GM18873 (cell line): ENCODE results near the gene CCNG2.

Source experiments
- ATAC-seq: cut with Tn5 transposase; IDR thresholded peaks from one replicate; pipeline ENCODE4 v1.9.1; 2021; ENCODE audit warnings: mild to moderate bottlenecking, moderate library complexity, moderate number of reproducible peaks; ENCODE audit not compliant: unreplicated experiment, low FRiP score

Gene CCNG2

GRCh38 chr4:77146186-77147078 lies 10.6 kb upstream of the CCNG2 start:
- ATAC-seq = no peak

- no peak for ATAC-seq
Measured at GRCh38 chr4:77147079-77147782, 9.8 kb upstream of the CCNG2 start.

DNA sequence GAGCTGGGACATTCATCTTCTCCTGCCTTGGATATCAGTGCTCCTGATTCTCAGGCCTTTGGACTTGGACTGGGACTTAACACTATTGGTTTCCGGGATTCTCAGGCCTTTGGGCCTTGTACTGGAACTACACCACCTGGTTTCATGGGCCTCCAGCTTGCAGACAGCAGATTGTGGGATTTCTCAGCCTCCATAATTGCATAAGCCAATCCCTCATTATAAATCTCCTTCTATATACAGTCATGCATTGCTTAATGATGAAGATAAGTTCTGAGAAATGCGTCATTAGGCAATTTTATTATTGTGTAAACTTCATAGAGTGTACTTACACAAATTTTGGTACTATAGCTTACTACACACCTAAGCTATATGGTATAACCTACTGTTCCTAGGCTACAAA lies 8.9 kb upstream of the CCNG2 start:
- ATAC-seq = no peak

DNA sequence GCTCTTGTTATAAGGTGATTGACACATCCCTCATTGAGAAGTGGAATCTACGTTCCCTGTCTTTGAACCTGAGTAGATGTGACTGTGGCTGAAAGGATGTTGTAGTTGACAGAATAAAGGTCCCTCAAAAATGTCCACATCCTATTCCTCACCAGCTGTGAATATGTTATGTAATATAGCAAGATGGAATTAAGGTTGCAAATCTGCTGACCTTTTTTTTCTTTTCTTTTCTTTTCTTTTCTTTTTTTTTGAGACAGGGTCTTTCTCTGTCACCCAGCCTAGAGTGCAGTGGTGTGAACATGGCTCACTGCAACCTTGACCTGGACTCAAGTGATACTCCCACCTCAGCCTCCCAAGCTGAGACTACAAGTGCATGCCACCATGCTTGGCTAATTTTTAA lies 7.2 kb upstream of the CCNG2 start:
- no peak for ATAC-seq

DNA sequence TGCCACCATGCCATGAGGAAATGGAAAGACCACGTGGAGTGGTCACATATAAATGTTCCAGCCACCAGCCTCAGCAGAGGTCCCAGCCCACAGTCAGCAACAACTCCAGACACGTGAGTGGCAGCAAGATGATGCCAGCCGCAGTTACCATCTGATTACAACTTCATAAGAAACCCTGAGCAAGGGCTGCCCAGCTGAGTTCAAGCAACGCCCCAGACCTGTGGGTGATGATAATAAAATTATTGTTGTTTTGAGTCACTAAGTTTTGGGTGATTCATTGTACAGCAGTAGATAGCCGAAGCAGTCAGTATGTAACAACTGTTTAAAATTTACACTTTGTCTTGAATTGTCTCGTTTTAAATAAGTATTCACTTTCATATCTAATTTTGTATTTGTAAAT lies 5.8 kb upstream of the CCNG2 start:
- no peak for ATAC-seq

DNA sequence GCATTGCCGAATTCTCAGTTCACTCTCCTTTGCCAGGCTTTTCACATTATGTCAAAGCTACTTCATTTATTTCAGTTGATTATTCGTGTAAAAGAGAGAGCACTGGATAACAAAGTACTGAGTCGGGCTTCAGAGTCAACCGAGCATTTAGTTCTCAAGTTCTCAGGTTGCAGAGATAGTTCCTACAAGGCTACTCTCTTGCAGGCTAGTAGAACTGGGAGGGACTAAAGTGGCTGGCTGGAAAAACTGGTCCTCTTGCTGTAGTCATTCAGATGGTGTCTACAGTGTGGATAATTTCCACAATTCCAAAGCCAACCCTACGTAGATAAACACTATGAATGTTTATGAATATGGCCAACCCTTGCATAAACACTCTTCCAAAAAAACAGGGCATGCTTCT lies 4.6 kb upstream of the CCNG2 start:
- ATAC-seq = no peak

- no peak for ATAC-seq
Measured at GRCh38 chr4:77153006-77153405, 4.0 kb upstream of the CCNG2 start.

- no peak for ATAC-seq
Measured at GRCh38 chr4:77154065-77154464, 2.9 kb upstream of the CCNG2 start.

DNA sequence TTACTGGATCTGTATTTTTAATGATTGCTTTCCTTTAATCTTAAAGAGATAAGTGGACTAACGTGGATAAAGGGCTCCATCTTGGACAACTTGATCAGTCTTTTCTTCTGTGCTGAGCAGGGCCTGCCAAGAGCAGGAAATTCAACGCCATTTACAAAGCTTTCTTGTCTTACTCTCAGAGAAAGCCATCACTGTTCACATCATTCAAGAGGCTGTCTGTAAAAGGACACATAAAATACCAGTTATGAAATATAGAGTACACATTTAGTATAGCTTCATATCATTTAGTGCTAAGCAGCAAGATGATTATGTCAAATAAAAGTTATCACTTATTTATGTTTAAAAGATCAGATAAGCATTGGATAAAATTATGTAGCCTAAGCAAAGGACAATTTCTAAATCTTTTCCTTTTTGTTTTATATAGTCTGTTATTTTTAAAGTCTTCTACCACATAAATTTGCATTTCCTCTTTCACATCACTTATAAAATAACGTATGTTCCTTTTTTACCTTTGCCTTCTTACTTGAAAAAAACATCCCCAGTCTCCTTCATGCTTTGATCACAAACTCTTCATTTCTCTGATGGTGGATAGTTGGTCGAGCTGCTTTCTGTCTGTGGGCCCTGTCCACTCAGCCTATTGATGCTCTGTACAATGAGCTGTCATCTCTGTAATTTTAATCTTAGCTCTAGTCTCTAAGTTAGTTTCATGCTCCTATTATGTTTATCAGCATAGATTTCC lies 2.1 kb upstream of the CCNG2 start:
- ATAC-seq = no peak

DNA sequence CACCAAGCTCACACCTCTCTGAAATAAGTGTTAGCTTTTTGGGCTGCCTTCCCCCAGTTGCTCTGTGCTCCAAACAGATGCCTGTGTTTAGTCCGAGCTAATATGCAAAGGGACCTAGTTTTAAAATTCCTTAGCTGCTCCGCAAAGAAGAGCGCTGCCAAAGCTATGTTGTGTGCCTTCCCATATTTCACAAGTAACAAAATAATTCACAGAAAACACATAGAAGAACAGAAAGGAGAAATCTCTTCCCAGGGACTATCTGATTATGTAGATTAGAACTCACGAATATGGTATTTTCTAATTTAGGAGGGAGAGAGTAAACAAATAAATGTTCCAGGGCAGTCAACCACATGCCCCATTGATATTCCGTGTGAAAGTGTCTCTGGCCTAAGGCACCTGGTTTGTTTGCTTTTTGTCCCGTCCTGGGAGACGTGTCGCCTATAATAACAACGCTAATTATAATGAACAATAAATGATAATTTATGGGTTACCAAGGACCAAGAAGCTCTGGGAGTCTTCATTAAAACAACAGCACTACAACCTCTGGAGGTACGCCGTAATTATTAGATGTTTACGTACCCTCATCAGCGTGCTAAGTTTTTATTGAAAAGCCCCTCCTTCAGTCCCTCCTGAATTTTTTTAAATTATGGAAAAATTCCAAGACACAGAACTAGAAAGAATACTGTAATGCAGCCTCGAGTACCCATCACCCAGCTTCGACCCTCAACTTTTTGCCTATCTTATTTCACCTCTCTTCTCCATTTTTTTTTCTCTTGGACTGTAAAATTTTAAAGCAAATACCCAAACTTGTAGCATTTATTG lies 1.2 kb upstream of the CCNG2 start:
- ATAC-seq = no peak

DNA sequence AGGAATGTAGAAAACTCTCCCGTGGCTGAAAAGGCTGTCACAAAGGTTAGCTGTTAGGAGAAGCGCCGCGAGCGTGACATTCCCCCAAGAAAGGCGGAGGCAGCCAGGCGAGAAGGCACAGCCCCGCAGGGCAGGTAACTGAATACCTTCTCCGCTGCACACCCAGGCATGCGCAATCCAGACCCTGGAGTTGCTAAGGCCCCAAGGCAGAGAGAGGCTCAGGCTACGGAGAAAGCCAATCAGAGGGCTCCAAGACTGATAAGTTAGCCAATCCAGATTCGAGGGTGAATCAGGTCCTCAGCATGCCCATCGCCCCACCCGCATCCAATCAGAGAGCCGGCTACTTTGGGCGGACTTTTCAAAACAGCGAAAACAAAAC lies 485 bp upstream of the CCNG2 start:
- ATAC-seq = peak; percentile 92

GRCh38 chr4:77157859-77158486 lies 966 bp downstream of the CCNG2 start:
- peak; percentile 31 for ATAC-seq

DNA sequence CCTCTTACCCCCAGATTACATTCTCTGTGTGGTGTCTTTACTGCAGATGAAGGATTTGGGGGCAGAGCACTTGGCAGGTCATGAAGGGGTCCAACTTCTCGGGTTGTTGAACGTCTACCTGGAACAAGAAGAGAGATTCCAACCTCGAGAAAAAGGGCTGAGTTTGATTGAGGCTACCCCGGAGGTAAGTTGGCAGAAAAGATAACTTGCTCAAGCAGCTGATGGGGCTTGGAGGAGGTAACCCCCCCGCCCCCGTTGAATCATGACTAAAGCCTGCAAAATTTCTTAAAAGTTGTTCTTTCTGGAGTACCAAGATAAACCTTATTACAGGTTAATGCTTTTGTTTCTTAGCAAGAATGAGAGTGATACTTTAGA lies 1.5 kb downstream of the CCNG2 start:
- no peak for ATAC-seq

- ATAC-seq = no peak
Measured at GRCh38 chr4:77159806-77160205, 2.8 kb downstream of the CCNG2 start.

GRCh38 chr4:77163641-77164040 lies 6.6 kb downstream of the CCNG2 start:
- ATAC-seq = no peak

- ATAC-seq = no peak
Measured at GRCh38 chr4:77167173-77167572, 10.2 kb downstream of the CCNG2 start.

DNA sequence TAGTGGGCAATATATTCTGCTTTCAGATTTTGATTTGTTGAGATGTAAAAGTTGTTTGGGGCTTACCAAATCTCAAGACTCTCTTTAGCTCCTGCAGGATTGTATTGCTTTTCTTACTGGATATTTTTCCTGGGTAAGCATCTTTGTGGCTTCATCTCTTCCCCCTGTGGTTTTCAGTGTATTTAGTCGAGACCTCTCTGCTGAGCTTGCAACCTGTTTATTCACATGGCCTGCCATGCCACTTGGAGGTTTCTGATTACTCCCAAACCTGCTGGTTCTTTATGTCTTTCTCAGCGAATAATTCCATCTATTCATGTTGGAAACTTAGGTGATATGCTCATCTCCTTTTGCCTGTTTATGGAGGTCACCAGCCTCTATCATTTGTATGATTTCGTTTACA lies 10.9 kb downstream of the CCNG2 start:
- ATAC-seq = no peak

- no peak for ATAC-seq
Measured at GRCh38 chr4:77169481-77169880, 12.5 kb downstream of the CCNG2 start.

DNA sequence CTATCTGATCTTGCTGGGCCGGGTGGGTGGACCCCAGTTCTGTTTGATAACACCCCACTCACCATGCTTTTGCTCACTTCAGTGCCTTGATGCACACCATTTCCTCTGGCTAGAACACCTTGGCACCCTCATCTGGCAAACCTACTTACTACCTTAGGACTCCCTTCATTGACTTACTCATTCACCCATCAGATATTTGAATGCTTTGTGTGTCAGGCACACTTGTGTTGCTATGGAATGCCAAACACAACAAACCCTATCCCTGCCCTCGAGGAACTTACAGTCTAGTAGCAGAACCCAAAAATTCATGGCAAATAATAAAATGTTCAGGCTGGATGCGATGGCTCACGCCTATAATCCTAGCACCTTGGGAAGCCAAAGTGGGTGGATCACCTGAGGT lies 13.9 kb downstream of the CCNG2 start:
- no peak for ATAC-seq

GRCh38 chr4:77172336-77172735 lies 15.3 kb downstream of the CCNG2 start:
- no peak for ATAC-seq
